HG02973 (cell line): ENCODE results near the gene ZNF747.
"Not testable (repeated sequence)": the region's sequence is repeated elsewhere in the genome, so short reads cannot be mapped to it uniquely, and the experiment has no call there.

Experiments used
- ATAC-seq: cut with Tn5 transposase; IDR thresholded peaks from one replicate; pipeline ENCODE4 v1.9.1; 2021; ENCODE audit warnings: moderate library complexity; ENCODE audit not compliant: unreplicated experiment

The ZNF747 gene

DNA sequence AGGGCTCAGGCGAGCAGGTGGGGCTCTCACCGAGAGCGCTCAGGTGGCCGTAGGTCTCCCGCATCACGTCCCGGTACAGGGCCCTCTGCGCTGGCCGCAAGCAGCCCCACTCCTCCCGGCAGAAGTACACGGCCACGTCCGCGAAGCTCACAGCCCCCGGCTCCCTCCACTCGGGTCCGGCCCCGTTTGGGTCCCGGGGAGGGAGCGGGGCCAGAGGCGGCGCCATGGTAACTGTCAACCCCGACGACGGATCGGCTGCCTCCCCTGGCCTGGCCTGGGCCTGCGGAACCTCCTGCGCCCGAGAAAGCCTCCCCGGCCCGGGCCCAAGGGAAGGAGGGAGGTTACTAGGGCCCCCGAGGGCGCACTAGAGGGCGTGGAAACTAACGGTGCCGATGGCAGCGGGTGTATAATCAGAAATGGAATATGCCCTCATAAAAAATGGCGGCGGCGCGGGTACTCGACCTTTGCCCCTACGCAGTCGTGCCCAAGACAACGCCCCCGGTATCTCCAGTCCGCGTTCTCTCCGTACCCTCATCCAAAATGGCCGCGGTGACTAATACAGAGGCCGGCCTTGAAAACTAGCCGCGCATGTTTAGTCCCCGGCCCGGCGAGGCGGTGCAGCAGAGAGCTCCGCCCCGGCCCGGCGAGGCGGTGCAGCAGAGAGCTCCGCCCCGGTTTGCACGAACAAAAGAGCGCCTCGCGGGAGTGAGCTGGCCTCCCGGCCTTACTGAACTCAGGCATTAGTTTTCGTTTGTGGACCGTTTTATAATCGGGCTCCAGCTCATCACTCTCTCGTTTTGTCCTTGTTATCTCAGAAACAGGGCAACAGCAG is 23.5 kb upstream of the ZNF747 start, which contains the start of gene ZNF764:
Gene ZNF764 (minus strand): TSS at position 418 of the 832 bp plus-strand sequence. CDS start 192 bp downstream, at position 226.
- peak; percentile 80 for ATAC-seq

DNA sequence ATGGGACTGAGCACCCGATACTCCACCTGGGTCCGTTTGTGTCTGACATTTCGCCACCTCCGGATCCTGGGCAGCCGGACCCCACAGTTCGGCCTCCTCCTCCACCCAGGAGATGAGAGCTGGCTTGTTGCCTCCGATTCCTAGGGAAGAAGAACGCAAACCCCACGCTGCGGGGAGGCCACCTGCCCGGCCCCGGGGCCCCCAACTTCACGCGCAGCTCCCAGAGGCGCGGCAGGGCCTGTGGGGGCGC is 23.0 kb upstream of the ZNF747 start:
- peak; percentile 2 for ATAC-seq

DNA sequence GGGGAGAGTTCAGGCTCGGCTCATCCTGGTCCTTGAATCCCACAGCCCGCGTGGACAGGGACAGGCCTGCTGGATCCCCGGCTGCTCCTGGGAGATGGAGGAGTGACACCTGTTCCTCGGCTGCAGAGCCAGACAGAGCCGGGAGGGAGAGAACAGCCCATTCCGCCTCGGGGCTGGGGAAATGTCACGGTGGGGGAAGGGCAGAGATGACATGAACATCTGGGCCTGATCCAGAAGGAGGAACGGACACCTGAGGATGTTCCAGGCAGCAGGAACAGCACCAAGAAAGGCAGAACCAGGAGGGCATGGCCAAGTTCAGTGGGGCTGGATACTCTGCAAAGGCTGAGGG is 21.4 kb upstream of the ZNF747 start:
- ATAC-seq, result no peak

DNA sequence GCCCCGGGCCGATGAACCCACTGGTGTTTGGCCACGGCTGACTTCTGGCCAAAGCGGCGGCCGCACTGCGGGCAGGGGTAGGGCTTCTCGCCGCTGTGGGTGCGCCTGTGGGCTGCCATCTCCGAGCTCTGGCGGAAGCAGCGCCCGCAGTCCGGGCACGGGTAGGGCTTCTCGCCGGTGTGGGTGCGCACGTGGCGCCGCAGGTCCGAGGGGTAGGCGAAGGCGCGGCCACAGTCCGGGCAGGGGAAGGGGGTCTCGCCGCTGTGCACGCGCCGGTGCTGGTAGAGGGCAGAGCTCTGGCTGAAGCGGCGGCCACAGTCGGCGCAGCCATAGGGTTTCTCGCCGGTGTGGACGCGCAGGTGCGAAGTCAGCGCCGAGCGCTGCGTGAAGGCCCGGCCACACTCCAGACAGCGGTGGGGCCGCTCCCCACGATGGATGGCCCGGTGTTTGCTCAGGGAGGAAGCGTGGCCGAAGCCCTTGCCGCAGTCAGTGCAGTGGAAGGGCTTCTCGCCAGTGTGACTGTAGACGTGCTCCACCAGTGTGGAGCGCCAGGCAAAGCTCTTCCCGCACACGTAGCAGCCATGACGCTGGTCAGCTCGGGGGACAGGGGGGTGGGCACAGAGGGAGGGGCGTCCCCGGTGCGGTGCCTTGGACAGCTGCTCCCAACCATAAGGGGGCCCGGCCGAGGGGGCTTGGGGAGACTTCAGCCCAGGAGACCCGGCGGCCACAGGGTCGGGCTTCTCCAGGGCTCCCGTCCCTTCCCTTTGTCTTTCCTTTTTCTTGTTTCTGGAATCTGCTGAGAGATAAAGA is 20.9 kb upstream of the ZNF747 start:
- no peak for ATAC-seq

DNA sequence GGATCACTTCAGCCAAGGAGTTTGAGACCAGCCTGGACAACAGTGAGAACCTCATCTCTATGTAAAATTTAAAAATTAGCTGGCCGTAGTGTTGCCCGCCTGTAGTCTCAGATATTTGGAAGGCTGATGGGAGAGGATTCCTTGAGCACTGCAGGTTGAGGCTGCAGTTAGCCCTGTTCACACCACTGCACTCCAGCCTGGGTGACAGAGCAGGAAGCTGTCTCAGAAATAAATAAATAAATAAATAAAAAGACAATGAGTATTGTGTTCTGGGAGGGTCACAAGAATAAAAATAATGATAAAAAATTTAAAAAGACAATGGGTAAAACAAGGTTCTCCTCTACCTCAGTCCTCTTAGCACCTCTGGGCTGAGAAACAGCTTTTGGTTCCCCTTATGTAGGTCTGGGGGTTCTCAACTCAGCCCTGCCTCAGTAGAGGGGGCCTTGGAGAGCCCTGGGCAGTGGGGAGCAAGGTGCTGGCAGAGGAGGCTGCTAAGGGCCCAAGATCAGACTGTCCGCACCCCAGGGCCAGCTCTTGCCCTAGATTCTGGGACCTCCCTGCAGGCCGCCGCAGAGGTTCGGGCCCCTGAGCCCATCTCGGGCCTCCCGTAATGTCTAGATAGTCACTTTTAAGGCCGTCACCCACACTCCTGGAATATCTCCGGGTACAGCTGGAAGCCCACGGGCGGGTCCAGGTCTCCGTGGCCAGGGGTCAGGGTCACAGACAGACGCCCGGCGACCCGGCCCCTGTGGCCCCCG is 20.1 kb upstream of the ZNF747 start:
- no peak for ATAC-seq

DNA sequence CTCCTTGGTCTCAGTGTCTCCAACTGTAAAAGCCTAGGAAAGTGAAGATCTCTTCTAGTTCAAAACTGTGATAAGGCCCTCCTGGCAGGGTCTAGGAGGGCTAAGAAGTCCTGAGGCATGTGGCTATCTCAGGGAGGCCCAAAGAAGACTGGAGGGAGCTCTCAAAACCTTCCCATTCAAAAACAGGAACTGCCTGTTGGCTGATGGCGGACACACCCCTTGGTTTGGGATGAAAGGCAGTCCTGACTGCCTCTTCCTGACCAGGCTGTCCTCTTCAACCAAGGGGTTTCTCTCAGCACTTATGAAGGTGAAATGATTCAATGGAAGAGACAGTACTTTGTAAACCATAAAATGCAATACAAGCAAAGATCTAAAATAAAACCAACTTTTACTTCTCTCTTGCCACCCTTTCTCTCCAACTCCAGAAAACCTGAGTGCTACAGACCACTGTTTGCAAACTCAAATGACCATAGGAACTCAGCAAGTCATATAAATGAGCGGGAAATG is 18.8 kb upstream of the ZNF747 start:
- ATAC-seq, result no peak

DNA sequence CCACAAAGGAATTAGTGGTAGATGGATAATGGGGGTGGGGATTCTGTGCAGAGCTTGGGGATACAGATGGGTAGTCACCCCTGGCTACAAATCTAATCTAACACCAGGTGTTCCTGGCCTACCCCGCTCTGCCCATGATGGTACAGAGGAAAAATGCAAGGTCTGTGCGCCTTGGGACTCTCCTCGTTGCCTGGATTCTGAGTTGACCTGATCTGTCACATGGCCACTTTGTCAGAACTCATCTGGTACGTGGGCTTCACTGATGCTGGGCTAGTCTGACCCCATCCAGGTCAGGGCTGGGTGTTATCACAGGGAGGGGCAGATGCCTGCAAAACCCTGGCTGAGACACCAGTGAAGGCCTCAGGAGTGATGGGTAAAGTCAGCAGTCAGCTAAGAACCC is 18.3 kb upstream of the ZNF747 start:
- ATAC-seq, result no peak

DNA sequence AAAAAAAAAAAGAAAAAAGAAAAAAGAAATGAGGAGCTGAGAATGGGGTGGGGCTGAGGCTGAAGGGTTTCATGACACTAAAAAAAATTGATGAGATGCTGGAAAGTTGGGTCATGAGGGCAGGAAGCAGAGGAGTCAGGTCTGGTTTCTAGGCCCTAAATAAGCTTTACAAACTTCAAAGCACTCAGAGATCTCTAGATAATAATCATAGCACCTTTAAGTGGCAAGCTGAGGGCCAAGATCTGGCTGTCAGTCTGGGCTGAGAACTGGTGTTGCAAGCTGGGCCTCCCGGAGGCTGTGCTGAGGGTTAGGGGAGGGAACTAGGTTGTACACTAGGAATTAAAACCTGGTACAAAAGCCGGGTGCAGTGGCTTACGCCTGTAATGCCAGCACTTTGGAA is 17.1 kb upstream of the ZNF747 start:
- ATAC-seq, result no peak

DNA sequence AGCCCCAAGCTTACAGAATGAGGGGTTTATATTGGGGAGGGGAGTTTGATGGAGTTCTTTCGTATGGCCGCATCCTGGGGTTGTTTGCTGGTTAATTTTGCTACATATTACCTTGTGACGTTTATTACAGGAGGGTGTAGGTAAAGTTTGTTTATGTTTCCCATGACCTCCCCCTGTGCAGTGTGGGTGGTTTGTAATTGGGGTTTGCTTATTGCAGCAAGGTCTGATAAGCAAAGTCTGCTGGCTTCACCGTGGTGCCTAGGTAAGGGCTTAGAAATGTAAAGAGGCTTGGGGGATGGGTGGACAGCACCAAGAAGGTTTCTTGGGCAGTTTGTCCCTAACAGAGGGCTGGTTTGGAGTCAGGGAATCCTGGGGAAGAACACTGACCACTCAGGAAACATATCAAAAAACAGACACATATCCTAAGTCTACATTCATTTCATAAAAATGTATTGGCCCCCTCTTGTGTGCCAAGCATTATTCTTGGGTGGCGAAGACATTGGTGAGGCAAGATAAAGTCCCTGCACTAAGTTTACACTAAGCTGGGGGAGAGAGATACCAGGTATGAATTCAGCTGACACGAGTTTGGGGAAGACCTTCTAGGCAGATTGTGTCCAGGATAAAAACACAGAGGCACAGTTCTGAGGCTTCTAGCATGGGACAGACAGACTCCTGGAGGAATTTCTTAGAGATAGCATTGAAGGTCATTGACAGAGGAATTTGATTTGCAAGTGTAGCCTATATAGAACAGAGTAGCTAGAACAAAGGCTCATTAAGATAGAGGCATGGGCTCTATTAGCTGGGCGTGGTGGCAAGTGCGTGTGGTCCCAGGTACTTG is 14.0 kb upstream of the ZNF747 start:
- no peak for ATAC-seq

DNA sequence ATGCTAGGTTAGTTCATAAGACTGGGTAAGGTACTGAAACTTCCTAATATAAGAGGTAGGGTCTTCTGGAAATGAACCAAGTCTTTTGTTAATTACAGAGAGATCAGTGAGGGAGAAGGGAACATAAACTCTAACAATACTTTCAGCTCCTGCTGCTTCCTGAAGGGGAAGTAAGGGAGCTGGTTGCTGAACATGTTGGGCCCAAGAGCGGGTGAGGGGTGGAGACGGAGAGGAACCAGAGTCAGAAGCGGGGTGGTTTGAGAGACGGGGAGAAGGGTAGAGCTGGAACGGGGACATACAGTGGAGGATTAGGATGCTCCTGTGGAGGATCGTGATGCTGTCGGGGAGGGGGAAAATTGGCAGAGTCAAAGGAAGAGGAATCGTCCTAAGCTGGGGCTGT is 11.5 kb upstream of the ZNF747 start:
- no peak for ATAC-seq

DNA sequence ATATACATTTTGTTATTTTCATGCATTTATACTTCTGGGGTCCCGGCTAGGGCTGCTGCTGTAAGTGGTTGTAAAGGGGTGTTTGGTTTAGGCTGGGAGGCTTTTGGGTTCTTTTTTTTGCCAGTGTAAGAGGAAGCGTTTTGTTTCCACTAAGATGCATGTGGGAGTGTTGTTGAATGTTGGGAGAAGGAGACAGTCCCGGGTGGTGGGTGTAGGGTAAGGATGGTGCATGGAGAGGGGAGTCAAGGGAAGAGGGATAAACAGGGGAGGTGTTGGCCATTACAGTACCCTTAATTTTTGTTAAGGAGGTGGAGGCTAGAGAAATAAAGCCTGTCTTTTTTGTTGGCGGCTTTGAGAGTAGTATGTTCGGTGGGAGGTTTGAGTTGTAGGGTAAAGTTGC is 8.4 kb upstream of the ZNF747 start:
- ATAC-seq, result no peak

DNA sequence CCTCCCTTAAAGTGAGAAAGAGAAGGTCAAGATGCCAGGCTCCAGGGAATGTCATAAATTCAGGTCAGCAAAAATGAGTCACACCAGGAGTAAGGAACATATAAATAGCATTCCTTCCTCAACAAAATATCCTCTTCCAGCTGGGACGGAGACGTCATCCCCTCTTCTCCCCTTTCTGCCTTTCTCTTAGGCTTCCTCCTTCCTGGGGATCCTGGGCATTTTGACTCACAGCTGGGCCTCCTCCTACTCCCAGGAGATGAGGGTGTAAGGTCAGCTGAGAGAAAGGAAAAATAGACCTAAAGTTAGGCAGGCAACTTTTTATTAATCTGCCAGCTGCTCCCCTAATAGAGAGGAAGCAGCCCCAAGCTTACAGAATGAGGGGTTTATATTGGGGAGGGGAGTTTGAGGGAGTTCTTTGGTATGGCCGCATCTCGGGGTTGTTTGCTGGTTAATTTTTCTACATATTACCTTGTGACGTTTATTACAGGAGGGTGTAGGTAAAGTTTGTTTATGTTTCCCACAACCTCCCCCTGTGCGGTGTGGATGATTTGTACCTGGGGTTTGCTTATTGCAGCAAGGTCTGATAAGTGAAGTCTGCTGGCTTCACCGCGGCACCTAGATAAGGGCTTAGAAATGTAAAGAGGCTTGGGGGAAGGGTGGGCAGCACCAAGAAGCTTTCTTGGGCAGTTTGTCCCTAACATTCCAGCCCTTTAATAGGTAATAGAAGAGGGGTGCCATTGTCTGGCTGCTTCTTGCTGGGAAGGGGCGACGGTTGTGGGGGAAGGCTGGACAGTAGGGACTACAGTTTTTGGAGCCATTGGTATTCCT is 7.1 kb upstream of the ZNF747 start:
- ATAC-seq, result no peak

DNA sequence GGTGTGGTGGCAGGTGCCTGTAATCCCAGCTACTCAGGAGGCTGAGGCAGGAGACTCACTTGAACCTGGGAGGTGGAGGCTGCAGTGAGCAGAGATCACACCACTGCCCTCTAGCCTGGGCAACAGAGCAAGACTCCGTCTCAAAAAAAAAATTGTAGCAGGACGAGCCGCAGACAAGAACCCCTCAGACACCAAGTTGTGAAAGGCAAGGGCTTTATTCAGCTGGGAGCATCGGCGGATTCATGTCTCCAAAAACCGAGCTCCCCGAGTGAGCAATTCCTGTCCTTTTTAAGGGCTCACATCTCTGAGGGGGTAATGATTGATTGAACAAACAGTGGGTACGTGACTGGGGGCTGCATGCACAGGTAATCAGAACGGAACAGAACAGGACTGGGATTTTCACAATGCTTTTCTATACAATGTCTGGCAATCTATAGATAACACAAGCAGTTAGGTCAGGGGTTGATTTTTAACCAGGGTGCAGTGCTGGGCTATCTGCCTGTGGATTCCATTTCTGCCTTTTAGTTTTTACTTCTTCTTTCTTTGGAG is 6.3 kb upstream of the ZNF747 start:
- not testable (repeated sequence) for ATAC-seq

DNA sequence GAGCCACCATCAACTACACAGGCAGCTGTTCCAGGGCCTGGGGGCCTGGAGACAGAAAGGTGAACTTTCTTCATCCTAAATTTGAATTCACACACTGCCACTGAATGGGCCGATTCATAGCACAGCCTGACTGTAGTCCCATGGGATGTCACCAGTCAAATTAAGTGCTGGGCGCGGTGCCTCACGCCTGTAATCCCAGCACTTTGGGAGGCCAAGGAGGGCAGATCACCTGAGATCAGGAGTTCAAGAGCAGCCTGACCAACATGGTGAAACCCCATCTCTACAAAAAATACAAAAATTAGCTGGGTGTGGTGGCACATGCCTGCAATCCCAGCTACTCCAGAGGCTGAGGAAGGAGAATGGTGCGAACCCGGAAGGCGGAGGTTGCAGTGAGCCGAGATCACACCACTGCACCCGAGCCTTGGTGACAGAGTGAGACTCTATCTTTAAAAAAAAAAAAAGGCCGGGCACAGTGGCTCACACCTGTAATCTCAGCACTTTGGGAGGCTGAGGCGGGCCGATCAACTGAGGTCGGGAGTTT is 5.4 kb upstream of the ZNF747 start:
- not testable (repeated sequence) for ATAC-seq

DNA sequence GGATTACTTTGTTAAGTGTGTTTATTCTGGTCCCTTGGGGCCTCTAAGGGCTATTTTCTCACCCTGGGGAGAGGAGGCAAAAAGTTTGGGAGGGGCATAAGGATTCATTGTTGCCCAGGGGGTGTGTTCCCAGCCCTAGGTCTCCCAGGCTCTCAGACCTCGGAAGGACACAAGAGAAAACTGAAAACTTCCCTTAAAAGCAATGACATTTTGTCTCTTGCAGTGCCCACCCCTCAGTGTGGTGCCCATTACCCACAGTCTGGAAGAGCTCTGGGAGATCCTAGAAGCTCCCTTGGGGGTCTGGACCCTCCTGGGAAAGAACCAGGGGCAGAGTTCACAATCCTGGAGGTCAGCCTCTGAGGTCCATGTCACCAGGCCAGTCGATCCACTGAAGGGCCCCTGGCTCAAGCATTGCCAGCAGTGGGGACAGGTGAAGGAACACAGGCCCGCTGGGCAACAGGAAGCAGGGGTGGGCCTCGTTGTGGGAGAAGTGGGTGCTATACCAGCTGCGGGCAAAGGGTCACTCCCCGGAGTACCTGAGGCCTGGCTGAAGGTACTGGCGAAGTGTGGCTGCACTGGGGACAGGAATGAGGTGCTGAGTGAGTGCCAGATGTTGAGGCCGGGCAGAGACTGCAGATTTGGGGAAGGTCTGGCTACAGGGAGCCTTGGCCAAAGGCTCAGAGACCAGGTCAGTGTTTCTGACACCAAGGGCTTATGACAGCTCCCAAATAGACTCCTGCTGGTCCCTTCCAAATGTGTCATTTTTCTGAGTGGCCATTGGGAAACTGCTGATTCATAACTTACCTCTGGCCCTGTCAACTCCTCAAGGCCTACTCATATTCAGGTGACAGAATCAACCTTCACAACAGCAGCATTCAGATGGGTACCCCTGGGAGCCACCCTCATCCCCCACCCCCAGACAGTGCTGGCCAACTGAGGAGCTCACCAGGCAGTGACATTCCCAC is 4.6 kb upstream of the ZNF747 start:
- no peak for ATAC-seq

DNA sequence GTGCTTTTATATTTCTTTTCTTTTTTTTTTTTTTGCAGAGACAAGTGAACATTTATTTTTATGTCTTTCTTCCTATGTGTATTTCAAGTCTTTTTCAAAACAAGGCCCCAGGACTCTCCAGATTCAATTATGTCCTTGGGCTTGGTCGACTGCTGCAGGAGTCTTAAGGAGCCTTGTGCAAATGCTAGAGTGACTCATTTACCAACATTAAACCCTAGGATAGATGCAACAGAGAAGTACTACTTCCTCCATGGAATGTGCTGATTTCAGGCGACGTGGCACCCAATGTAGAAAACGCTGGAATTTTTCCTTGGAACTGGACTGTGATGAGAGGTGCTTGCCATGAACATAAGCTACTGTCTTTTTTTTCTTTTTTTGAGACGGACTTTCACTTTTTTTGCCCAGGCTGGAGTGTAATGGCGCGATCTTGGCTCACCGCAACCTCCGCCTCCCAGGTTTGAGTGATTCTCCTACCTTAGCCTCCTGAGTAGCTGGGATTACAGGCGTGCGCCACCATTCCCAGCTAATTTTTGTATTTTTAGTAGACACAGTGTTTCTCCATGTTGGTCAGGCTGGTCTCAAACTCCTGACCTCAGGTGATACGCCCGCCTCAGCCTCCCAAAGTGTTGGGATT is 1.9 kb upstream of the ZNF747 start:
- not testable (repeated sequence) for ATAC-seq

DNA sequence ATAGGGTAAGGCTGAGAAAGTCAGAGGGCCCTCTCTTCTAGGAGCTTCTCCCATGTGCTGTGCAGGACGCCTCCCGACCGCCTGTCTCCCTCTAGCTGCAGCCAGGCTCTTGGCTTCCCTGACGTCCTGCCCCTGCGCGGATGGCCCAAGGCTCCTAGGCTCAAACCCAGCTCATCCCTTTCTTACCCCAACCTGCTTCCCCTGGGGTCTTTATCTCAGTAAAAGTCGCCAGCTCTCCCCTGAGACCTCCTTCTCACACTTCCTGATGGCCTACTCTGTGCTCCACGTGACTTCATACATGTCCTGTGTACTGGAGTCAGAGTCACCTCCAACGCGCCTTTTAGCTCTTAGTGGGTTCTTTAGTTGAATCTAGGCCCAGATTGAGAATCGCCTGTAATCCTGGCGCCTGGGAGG is 1.1 kb upstream of the ZNF747 start:
- ATAC-seq, result peak; percentile 57
